ENCODE results near the gene WHRN.

Gene WHRN

GRCh38 chr9:114387680-114388356 is 117.5 kb downstream of the WHRN start, which contains the start of gene AKNA:
TSS of gene AKNA (minus strand) at chr9:114387982. CDS start at chr9:114381333, 6,649 bp downstream.
- DNase-seq (ENCODE audit: low read depth, low spot score), result no peak
- TF ChIP-seq EZH2 (IDR thresholded peaks at IDR 0.05) (no peak), POLR2AphosphoS5 (IDR thresholded peaks at IDR 0.05; ENCODE audit: borderline replicate concordance, low read depth, low read length) (no peak), FOXP2 (optimal IDR thresholded peaks at IDR 0.05; ENCODE audit: control extremely low read depth, extremely low read length, insufficient read depth) (no peak)
- Histone ChIP-seq H3K9ac (ENCODE audit: insufficient read length) (peak within 1 kb of the TSS; percentile 12), H3K27ac (no peak within 1 kb of the TSS), H3K36me3 (ENCODE audit: insufficient read depth, low read length) (peaks cover 6% of the 10 kb centered on the region; the same call in 1 of the 2 replicates), H3K9me3 (ENCODE audit: low read depth, low read length) (no peaks in the 10 kb centered on the region), H3K4me3 (peak within 1 kb of the TSS; percentile 45; the same call in 1 of the 2 replicates)

GRCh38 chr9:114386886-114387679 is 118.2 kb downstream of the WHRN start:
- Histone ChIP-seq H3K4me3 (peak overlapping the region; percentile 45; the same call in 1 of the 2 replicates), H3K27ac (no peak overlapping the region), H3K9me3 (ENCODE audit: low read depth, low read length) (no peaks in the 10 kb centered on the region), H3K36me3 (ENCODE audit: insufficient read depth, low read length) (peaks cover 6% of the 10 kb centered on the region; the same call in 1 of the 2 replicates), H3K9ac (ENCODE audit: insufficient read length) (no peak overlapping the region)
- DNase-seq (ENCODE audit: low read depth, low spot score), result no peak
- TF ChIP-seq EZH2 (IDR thresholded peaks at IDR 0.05), result no peak
- TF ChIP-seq FOXP2 (optimal IDR thresholded peaks at IDR 0.05; ENCODE audit: control extremely low read depth, extremely low read length, insufficient read depth), result no peak

GRCh38 chr9:114386361-114386885 is 118.8 kb downstream of the WHRN start:
- no peak overlapping the region for H3K9ac ChIP-seq (ENCODE audit: insufficient read length)
- H3K9me3 ChIP-seq (ENCODE audit: low read depth, low read length), result no peaks in the 10 kb centered on the region
- TF ChIP-seq FOXP2 (optimal IDR thresholded peaks at IDR 0.05; ENCODE audit: control extremely low read depth, extremely low read length, insufficient read depth) (no peak), POLR2AphosphoS5 (IDR thresholded peaks at IDR 0.05; ENCODE audit: borderline replicate concordance, low read depth, low read length) (no peak), EZH2 (IDR thresholded peaks at IDR 0.05) (no peak)
- peaks cover 6% of the 10 kb centered on the region; the same call in 1 of the 2 replicates for H3K36me3 ChIP-seq (ENCODE audit: insufficient read depth, low read length)
- no peak overlapping the region for H3K4me3 ChIP-seq
- DNase-seq (ENCODE audit: low read depth, low spot score), result no peak
- peak overlapping the region; percentile 68; the same call in 1 of the 2 replicates for H3K27ac ChIP-seq

GRCh38 chr9:114385397-114386181 is 119.7 kb downstream of the WHRN start:
- Histone ChIP-seq H3K4me3 (no peak overlapping the region; the same call in 1 of the 2 replicates), H3K36me3 (ENCODE audit: insufficient read depth, low read length) (peaks cover 14% of the 10 kb centered on the region; the same call in 1 of the 2 replicates), H3K9me3 (ENCODE audit: low read depth, low read length) (no peaks in the 10 kb centered on the region), H3K9ac (ENCODE audit: insufficient read length) (peak overlapping the region; percentile 53), H3K27ac (peak overlapping the region; percentile 68)
- DNase-seq (ENCODE audit: low read depth, low spot score), result no peak
- TF ChIP-seq FOXP2 (optimal IDR thresholded peaks at IDR 0.05; ENCODE audit: control extremely low read depth, extremely low read length, insufficient read depth) (no peak), POLR2AphosphoS5 (IDR thresholded peaks at IDR 0.05; ENCODE audit: borderline replicate concordance, low read depth, low read length) (no peak), EZH2 (IDR thresholded peaks at IDR 0.05) (no peak)

GRCh38 chr9:114384836-114385396 is 120.4 kb downstream of the WHRN start:
- peak overlapping the region; percentile 53 for H3K9ac ChIP-seq (ENCODE audit: insufficient read length)
- no peak for TF ChIP-seq FOXP2 (optimal IDR thresholded peaks at IDR 0.05; ENCODE audit: control extremely low read depth, extremely low read length, insufficient read depth)
- no peak for TF ChIP-seq POLR2AphosphoS5 (IDR thresholded peaks at IDR 0.05; ENCODE audit: borderline replicate concordance, low read depth, low read length)
- no peak for TF ChIP-seq EZH2 (IDR thresholded peaks at IDR 0.05)
- H3K27ac ChIP-seq, result peak overlapping the region; percentile 54; the same call in 1 of the 2 replicates
- no peak for DNase-seq (ENCODE audit: low read depth, low spot score)
- peaks cover 19% of the 10 kb centered on the region; the same call in 1 of the 2 replicates for H3K36me3 ChIP-seq (ENCODE audit: insufficient read depth, low read length)
- no peaks in the 10 kb centered on the region for H3K9me3 ChIP-seq (ENCODE audit: low read depth, low read length)
- no peak overlapping the region; the same call in 1 of the 2 replicates for H3K4me3 ChIP-seq

GRCh38 chr9:114384341-114384740 is 120.9 kb downstream of the WHRN start:
- Histone ChIP-seq H3K27ac (no peak overlapping the region), H3K9ac (ENCODE audit: insufficient read length) (no peak overlapping the region), H3K36me3 (ENCODE audit: insufficient read depth, low read length) (peaks cover 25% of the 10 kb centered on the region; the same call in 1 of the 2 replicates), H3K9me3 (ENCODE audit: low read depth, low read length) (no peaks in the 10 kb centered on the region), H3K4me3 (no peak overlapping the region)
- TF ChIP-seq POLR2AphosphoS5 (IDR thresholded peaks at IDR 0.05; ENCODE audit: borderline replicate concordance, low read depth, low read length) (no peak), FOXP2 (optimal IDR thresholded peaks at IDR 0.05; ENCODE audit: control extremely low read depth, extremely low read length, insufficient read depth) (no peak)
- no peak for DNase-seq (ENCODE audit: low read depth, low spot score)

GRCh38 chr9:114383521-114384231 is 121.6 kb downstream of the WHRN start:
- Histone ChIP-seq H3K4me3 (no peak overlapping the region), H3K9ac (ENCODE audit: insufficient read length) (peak overlapping the region; percentile 1), H3K9me3 (ENCODE audit: low read depth, low read length) (no peaks in the 10 kb centered on the region), H3K27ac (peak overlapping the region; percentile 63; the same call in 1 of the 2 replicates), H3K36me3 (ENCODE audit: insufficient read depth, low read length) (peaks cover 31% of the 10 kb centered on the region; the same call in 1 of the 2 replicates)
- TF ChIP-seq EZH2 (IDR thresholded peaks at IDR 0.05) (no peak), POLR2AphosphoS5 (IDR thresholded peaks at IDR 0.05; ENCODE audit: borderline replicate concordance, low read depth, low read length) (no peak), FOXP2 (optimal IDR thresholded peaks at IDR 0.05; ENCODE audit: control extremely low read depth, extremely low read length, insufficient read depth) (no peak)
- DNase-seq (ENCODE audit: low read depth, low spot score), result no peak

Data from SK-N-MC (cell line).